GM19043 (cell line): Measurements from ENCODE around the gene SLC6A18.
"Not testable (repeated sequence)": the region's sequence is repeated elsewhere in the genome, so short reads cannot be mapped to it uniquely, and the experiment has no call there.

Experiments used
- ATAC-seq: cut with Tn5 transposase; IDR thresholded peaks from one replicate; pipeline ENCODE4 v1.9.1; 2021; ENCODE audit warnings: low read depth; ENCODE audit not compliant: unreplicated experiment

SLC6A18 gene

DNA sequence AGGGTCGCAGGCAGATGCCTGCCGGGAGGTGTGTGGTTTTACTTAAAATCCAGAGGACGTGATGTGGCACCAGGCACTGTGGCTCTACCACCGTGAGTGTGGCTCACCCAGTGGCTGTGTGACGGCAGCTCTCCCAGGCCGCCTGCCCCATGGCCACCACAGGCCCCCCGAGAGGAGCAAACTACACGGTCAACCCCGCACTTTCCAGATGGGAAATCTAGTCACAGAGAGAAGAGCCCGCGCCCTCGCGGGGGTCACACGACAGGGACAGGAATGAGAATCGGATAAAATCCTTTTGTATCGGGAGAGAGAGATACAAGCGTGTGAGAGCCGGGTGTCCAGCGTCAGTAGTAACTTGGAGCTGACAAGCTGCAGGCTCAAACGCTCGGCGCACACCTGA is 45.2 kb downstream of the SLC6A18 start:
- ATAC-seq: no peak

DNA sequence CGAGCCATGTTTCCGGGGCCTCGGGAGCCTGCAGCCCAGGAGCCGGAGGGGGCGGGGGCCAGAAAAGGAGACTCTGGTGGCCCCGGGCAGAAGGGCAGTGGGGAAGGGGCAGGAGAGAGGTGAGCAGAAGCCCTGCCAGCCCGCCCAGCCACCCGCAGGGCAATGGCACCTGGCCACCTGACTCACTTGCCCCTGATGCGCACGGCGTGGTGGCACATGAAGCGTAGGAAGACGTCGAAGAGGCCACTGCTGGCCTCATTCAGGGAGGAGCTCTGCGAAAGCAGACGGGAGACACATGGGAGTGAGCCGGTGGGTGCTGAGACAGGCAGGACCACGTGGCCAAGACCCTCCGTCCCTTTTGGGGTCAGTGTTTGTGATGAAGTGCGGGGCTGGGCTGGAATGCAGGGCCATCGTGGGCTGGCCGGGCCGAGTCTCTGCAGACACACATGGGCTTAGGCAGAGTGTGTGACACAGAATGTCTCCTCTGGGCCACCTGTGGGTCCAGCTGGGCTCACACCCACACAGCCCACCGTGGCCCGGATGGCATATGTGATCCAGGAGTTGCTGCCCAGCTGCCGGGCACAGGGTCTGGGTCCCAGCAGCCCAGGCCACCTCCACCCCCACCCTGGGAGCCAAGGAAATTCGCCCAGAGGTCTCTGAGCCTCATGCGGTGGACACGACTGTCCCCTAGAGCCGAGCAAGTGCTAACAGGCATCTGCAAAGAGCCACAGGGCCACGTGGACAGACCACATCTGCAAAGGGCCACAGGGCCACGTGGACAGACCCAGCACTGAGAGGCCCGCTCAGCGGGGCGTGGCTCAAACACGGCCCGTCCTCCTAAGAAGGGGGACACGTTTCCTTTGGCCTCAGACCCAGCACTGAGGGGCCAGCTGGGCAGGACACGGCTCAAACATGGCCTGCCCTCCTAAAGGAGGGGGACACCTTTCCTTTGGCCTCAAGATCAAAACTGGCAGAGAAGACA is 46.0 kb downstream of the SLC6A18 start:
- ATAC-seq: no peak

DNA sequence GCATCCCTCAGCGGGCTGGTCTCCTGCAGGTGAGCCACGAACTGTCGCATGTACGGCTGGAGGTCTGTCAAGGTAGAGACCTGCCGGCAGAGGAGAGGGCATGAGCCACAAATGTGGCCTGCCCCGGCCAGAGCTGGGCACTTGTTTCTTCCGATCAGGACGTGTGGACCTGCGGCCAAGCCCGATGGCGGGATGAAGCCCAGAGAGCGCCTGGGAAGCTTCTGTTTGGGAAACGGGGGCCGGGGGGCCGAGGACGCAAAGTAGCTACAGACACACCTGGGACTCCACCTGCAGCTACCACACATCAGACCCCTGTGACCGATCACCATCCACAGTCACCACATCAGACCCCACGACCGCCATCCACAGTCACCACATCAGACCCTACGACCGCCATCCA is 47.0 kb downstream of the SLC6A18 start:
- ATAC-seq: no peak

DNA sequence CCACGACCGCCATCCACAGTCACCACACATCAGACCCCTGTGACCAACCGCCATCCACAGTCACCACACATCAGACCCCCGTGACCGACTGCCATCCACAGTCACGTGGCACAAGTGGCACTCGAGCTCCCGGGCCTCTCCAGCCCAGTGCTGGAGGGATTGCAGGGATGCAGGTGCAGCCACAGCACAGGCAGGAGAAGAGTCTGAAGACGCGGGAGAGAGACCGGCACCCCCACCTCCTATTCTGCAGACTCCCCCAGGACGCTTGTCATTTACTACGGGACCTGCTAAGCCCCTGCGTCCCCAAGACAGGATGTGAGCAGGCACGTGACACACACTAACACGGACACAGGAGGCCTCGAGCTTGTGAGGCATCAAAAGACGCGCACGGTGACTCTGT is 48.6 kb downstream of the SLC6A18 start:
- ATAC-seq: no peak

DNA sequence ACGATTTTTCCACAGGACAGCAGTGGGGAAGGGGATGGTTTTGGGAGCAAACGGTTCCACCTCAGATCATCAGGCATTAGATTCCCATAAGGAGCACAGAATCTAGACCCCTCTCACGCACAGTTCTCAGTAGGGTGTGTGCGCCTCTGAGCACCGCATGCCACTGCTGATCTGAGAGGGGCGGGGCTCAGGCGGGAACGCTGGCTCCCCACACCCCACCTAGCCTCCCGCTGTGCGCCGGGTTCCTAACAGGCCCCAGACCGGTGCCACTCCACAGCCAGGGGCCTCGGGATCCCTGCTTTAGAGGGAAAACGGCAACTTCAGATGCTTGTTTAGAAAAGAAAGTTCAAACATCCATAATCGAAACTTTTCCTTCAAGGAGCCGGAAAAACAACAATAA is 49.3 kb downstream of the SLC6A18 start:
- ATAC-seq: no peak

DNA sequence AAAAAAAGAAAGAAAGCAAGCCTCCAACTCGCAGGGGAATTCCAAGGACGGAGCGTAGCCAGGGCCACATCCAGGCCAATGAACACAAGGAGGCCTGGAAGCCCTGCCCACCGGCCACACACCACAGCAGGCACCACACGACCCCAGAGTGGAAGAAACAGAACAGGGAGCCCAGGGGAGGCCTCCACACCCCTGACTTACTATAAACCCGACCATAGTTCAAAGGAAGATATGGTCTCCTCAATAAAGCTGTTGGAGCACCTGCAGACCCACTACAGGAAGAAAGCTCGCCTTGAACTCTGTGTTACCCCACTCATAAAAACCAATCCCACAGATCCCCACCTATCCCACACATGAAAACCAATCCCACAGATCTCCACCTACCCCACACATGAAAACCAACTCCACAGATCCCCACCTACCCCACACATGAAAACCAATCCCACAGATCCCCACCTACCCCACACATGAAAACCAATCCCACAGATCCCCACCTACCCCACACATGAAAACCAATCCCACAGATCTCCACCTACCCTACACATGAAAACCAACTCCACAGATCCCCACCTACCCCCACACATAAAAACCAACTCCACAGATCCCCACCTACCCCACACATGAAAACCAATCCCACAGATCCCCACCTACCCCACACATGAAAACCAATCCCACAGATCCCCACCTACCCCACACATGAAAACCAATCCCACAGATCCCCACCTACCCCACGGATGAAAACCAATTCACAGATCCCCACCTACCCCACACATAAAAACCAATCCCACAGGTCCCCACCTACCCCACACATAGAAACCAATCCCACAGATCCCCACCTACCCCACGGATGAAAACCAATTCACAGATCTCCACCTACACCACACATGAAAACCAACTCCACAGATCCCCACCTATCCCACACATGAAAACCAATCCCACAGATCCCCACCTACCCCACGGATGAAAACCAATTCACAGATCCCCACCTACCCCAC is 50.5 kb downstream of the SLC6A18 start:
- ATAC-seq: not testable (repeated sequence)

DNA sequence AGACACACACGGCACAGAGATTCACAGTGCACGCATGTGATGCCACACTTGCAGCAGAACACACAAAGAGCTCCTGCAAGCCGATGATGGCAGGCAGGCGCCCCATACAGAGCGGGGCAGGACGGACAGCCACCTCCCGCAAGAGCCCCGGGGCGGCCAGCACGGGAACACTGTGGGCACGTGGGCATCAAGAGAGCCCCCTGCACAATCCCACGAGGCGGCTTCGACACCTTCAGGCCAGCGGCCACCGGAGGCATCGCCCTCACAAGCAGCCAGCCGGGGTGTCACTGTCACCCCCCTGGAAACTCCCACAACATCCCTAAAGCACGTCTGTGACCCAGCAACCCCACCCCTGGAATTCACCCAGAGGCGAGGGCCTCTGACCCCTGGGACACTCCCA is 51.7 kb downstream of the SLC6A18 start:
- no peak for ATAC-seq

DNA sequence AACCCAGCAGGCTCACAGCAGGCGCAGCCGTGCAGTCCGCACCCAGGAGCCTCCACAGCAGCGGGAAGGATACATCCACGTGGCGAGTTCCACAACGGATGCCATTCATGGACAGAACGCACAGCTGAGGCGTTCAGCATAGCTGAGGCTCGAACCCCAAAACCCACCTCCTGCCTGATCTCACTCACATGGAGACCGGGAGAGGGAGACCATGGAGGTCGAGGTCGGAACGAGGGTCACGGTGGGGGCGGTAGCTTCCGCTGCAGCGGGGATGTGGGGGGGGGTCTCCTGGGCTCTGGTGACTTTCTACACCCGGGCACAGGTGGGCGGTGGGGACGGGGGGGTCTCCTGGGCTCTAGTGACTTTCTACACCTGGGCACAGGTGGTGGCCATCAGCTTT is 52.1 kb downstream of the SLC6A18 start:
- ATAC-seq: no peak

DNA sequence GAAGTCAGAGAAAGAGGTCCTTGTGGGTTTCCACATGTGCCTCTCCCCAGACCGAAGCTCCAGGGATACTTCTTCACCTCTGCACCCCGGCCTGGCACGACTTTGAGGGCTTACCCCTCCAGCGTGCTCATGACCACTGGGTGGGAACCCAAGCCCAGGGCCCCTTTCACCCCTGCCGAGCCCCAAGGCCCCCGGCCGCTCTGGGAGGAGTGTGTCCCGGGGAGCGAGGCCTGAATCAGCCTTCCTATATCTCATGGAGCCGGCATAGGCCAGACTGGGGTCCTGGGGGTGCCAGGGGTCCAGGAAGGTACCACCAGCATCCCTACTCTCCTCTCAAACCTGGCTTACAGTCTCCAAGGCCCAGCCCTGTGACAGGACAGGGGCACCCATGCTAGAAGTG is 52.6 kb downstream of the SLC6A18 start:
- no peak for ATAC-seq

DNA sequence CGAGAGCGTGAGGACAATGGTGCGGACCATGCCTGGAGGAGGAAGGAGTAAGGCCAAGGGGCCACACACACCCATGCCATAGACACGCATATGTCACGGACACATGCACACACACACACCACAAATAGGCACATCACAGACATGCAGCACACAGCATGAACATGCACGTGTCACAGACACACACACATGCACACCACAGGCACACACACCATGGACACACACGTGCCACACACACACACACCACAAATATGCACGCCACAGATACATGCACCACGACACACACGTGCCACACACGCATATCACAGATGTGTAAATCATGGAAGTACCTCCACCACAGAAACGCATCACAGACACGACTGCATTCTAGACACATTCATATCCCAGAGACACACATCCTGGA is 53.0 kb downstream of the SLC6A18 start:
- no peak for ATAC-seq

DNA sequence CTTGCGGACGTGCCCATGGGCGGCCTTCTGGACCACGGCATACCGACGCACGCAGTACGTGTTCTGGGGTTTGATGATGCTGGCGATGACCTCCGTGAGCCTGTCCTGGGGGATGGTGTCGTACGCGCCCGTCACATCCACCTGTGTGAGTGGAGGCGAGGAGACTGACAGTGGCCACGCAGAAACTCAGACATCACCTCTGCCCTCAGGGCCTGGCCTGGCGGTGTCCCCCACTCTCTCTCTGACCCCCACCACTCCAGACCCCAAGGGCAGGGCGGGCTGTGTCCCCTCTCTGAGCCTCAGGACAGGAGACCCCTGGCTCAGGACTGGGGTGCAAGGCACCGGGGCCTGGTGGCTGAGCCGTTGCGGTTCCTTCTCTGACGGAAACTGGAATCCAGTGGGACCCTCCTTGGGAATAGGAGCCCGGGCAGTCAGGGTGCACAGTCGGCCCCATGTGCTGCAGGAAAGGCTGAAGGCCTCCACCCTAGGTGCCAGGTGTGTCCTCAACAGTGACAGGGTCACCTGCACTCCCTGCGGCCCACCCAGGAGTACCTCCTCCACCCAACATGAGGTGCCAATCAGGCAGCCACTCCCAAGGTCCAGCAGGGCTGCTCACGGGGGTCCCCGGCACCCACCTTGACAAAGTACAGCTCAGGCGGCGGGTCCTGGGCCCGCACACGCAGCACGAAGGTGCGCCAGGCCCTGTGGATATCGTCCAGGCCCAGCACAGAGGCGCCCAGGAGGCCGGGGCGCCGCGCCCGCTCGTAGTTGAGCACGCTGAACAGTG is 53.7 kb downstream of the SLC6A18 start:
- ATAC-seq: no peak

DNA sequence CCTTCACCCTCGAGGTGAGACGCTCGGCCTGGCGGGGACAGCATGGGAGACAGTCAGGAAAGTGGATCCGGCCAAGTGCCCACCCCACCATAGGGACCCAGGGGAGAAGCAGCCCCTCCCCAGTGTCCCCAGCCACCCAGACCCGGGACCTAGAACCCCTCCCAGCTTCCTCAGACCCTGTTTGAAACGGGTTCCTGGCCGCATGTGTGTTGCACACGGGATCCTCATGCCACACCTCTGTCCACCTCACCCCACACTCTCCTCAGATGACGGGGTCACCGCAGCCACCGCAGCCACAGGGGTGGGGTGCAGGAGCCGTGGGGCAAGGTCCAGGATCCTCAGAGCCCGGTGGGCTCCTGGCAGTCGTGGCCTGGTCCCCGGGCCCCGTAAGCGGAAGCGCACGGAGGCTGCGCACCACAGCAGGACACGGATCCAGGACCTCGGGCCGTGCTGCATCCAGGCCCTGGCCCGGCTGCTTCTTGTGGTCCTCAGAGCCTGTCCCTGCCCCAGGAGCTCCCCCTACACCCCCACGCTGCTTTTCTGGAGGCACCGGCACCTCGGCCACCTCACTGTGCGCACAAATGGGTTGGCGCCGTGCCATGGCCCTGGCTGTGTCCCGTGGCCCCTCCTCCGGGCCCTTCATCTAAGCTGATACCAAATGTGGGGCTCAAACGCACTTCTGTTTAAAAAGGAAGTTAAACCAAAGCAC is 54.4 kb downstream of the SLC6A18 start:
- no peak for ATAC-seq

DNA sequence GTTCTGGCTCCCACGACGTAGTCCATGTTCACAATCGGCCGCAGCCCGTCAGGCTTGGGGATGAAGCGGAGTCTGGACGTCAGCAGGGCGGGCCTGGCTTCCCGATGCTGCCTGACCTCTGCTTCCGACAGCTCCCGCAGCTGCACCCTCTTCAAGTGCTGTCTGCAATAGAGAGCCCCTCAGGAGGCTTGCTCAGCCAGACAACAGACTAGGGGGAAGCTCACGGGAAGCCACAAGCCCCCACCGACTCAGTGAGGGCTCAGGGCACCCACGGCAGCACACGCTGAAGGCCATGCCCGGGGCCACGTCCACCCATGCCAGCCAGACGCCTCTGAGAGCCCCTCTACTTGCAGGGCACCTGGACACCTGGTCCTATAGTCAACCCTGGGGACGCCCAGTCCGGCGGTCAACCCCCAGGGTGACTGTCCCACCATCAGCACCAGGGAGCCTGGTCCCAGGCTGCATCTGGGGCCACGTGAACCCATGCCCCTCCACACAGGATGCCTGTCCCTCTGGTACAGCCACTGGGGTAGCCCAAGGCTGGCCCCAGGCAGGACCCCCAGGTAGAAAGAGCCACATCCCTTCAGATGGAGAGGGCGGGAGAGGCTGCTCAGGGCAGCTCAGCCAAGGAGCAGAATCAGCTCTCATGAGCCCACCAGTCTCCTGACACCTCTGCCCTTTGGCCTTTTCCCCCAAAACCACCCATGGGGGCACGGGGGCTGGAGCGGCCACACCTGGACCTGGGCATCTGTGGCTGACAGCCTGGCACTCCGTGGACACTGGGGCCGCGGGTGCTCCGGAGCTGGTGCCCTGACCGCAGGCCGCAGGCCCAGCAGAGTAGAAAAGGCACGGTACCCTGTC is 55.2 kb downstream of the SLC6A18 start:
- ATAC-seq: no peak

DNA sequence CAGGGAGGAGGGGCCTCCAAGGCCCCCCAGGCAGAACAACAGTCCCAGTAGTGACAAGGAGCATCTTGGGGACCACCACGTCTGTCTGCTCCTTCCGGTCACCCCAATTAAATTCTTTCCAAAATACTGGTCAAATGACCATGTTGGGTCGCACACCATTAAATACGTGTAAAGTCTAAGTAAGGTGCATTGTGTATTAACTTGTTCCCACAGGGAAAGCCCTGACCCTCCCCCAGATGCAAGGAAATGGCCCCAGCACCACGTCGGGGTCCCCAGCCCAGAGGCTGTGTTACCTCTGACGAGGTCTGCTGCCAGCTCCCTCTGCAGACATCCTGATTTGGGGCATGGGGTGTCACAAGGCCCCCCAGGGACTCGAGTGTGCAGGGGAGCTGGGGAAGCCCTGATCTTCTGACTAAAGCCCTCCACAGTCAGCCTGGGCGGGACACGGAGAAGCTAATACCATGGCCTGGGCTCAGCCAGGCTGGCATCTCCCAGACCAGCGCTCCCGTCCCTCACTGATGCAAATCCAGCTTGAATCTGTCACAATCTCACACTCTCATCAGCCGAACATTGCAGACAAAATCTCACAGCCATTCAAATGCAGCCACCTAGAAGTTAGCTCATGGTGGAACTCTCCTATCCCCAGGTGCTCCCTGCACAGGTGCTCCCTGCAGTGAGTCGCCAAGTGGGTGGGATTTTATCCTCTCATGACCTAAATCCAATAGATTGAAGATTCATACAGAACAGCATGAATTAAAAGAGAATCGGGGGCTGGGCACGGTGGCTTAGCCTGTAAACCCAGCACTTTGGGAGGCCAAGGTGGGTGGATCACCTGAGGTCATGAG is 56.1 kb downstream of the SLC6A18 start:
- ATAC-seq: no peak

DNA sequence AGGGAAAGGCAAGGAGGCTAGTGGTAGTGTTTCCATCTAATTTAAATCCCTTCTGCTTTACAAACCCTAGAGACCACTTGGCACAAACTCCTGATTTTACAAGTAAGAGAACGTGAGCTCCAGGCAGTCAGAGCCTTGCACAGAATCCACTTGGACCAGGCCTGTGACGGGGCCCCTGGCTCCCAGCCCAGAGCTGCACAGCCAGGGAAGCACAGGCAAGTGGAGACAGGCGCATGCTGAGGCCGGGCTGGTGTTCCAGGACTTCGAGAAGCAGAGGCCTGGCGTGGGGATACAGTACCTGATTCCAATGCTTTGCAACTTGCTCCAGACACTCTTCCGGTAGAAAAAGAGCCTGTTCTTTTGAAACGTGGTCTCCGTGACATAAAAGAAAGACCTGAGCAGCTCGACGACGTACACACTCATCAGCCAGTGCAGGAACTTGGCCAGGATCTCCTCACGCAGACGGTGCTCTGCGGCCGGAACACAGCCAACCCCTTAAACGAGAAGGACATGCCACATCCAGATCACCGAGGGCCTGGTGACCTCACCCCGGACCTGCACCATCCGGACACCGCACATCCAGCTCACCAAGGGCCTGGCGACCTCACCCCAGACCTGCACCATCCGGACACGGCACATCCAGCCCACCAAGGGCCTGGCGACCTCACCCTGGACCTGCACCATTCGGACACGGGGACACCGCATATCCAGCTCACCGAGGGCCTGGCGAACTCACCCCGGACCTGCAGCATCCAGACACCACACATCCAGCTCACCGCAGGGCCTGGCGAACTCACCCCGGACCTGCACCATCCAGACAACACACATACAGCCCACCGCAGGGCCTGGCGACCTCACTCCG is 57.2 kb downstream of the SLC6A18 start:
- ATAC-seq: no peak

DNA sequence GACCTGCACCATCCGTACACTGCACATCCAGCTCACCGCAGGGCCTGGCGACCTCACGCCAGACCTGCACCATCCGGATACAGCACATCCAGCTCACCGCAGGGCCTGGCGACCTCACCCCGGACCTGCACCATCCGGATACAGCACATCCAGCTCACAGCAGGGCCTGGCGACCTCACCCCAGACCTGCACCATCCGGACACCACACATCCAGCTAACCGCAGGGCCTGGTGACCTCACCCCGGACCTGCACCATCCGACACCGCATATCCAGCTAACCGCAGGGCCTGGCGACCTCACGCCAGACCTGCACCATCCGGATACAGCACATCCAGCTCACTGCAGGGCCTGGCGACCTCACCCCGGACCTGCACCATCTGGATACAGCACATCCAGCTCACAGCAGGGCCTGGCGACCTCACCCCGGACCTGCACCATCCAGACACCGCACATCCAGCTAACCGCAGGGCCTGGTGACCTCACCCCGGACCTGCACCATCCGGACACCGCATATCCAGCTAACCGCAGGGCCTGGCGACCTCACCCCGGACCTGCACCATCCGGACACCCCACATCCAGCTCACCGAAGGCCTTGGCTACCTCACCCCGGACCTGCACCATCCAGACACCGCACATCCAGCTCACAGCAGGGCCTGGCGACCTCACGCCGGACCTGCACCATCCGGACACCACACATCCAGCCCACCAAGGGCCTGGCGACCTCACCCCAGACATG is 58.0 kb downstream of the SLC6A18 start:
- ATAC-seq: not testable (repeated sequence)

DNA sequence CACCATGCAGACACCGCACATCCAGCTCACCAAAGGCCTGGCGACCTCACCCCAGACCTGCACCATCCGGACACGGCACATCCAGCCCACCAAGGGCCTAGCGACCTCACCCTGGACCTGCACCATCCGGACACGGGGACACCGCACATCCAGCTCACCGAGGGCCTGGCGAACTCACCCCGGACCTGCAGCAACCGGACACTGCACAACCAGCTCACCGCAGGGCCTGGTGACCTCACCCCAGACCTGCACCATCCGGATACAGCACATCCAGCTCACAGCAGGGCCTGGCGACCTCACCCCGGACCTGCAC is 58.5 kb downstream of the SLC6A18 start:
- not testable (repeated sequence) for ATAC-seq
